Measurements from ENCODE around the gene ABI3BP. TPM values are rescaled to one million over a fixed set of nuclear protein-coding genes. Genes with fewer than 3 reads are reported as not detected.

ABI3BP gene
- total and polyA plus RNA-seq, 2 donors = 103 to 126 TPM

- DNase-seq (ENCODE audit: extremely low spot score) = no peak
- no peaks in the 10 kb centered on the region for H3K4me1 ChIP-seq (ENCODE audit: insufficient read depth)
- H3K4me3 ChIP-seq (ENCODE audit: low read depth, low read length) = no peak overlapping the region
- WGBS = 77% methylated on average over 2 of the region's 2 CpGs
- no peaks in the 10 kb centered on the region for H3K36me3 ChIP-seq (ENCODE audit: insufficient read depth)
- no peak overlapping the region for H3K27ac ChIP-seq (ENCODE audit: low read depth)
These were observed 142.5 kb downstream of the ABI3BP start for GRCh38 chr3:100850701-100851100.

GRCh38 chr3:100850156-100850555 is 143.1 kb downstream of the ABI3BP start:
- 83% methylated on average over 3 of the region's 3 CpGs for WGBS

GRCh38 chr3:100844063-100844936 is 148.9 kb downstream of the ABI3BP start:
- H3K36me3 ChIP-seq (ENCODE audit: insufficient read depth) = no peaks in the 10 kb centered on the region
- whole genome bisulfite sequencing = 77% methylated on average over 8 of the region's 8 CpGs
- H3K4me3 ChIP-seq (ENCODE audit: low read depth, low read length) = no peak overlapping the region
- H3K27ac ChIP-seq (ENCODE audit: low read depth) = no peak overlapping the region
- no peak for DNase-seq (ENCODE audit: extremely low spot score)
- H3K4me1 ChIP-seq (ENCODE audit: insufficient read depth) = no peaks in the 10 kb centered on the region

More at GRCh38 chr3:100850156-100850555, 143.1 kb downstream of the ABI3BP start:
- no peaks in the 10 kb centered on the region for H3K36me3 ChIP-seq (ENCODE audit: insufficient read depth)
- DNase-seq (ENCODE audit: extremely low spot score) = no peak
- no peak overlapping the region for H3K27ac ChIP-seq (ENCODE audit: low read depth)
- H3K4me1 ChIP-seq (ENCODE audit: insufficient read depth) = no peaks in the 10 kb centered on the region
- H3K4me3 ChIP-seq (ENCODE audit: low read depth, low read length) = no peak overlapping the region

GRCh38 chr3:100838157-100838556 is 155.1 kb downstream of the ABI3BP start:
- Histone ChIP-seq H3K4me3 (ENCODE audit: low read depth, low read length) (no peak overlapping the region), H3K4me1 (ENCODE audit: insufficient read depth) (no peaks in the 10 kb centered on the region), H3K27ac (ENCODE audit: low read depth) (no peak overlapping the region), H3K36me3 (ENCODE audit: insufficient read depth) (no peaks in the 10 kb centered on the region)
- no peak for DNase-seq (ENCODE audit: extremely low spot score)
- 84% methylated on average over 2 of the region's 2 CpGs for WGBS

GRCh38 chr3:100836661-100837060 is 156.6 kb downstream of the ABI3BP start:
- H3K27ac ChIP-seq (ENCODE audit: low read depth) = no peak overlapping the region
- no peaks in the 10 kb centered on the region for H3K36me3 ChIP-seq (ENCODE audit: insufficient read depth)
- no peak for DNase-seq (ENCODE audit: extremely low spot score)
- whole genome bisulfite sequencing = 97% methylated on average over 1 of the region's 1 CpG
- H3K4me3 ChIP-seq (ENCODE audit: low read depth, low read length) = no peak overlapping the region
- H3K4me1 ChIP-seq (ENCODE audit: insufficient read depth) = no peaks in the 10 kb centered on the region

GRCh38 chr3:100834332-100834731 is 158.9 kb downstream of the ABI3BP start:
- no peak for DNase-seq (ENCODE audit: extremely low spot score)
- H3K27ac ChIP-seq (ENCODE audit: low read depth) = no peak overlapping the region
- no peaks in the 10 kb centered on the region for H3K4me1 ChIP-seq (ENCODE audit: insufficient read depth)
- H3K4me3 ChIP-seq (ENCODE audit: low read depth, low read length) = no peak overlapping the region
- WGBS = 94% methylated on average over 5 of the region's 5 CpGs
- no peaks in the 10 kb centered on the region for H3K36me3 ChIP-seq (ENCODE audit: insufficient read depth)

GRCh38 chr3:100833483-100833882 is 159.7 kb downstream of the ABI3BP start:
- H3K27ac ChIP-seq (ENCODE audit: low read depth) = no peak overlapping the region
- 82% methylated on average over 3 of the region's 3 CpGs for WGBS
- no peaks in the 10 kb centered on the region for H3K4me1 ChIP-seq (ENCODE audit: insufficient read depth)
- H3K36me3 ChIP-seq (ENCODE audit: insufficient read depth) = no peaks in the 10 kb centered on the region
- H3K4me3 ChIP-seq (ENCODE audit: low read depth, low read length) = no peak overlapping the region
- DNase-seq (ENCODE audit: extremely low spot score) = no peak

- WGBS = 42% methylated on average over 2 of the region's 2 CpGs
- H3K27ac ChIP-seq (ENCODE audit: low read depth) = no peak overlapping the region
These were observed 161.6 kb downstream of the ABI3BP start for GRCh38 chr3:100831629-100832028.

GRCh38 chr3:100830931-100831330 is 162.3 kb downstream of the ABI3BP start:
- Histone ChIP-seq H3K4me1 (ENCODE audit: insufficient read depth) (no peaks in the 10 kb centered on the region), H3K4me3 (ENCODE audit: low read depth, low read length) (no peak overlapping the region), H3K27ac (ENCODE audit: low read depth) (no peak overlapping the region), H3K36me3 (ENCODE audit: insufficient read depth) (no peaks in the 10 kb centered on the region)
- no peak for DNase-seq (ENCODE audit: extremely low spot score)

More at GRCh38 chr3:100831629-100832028, 161.6 kb downstream of the ABI3BP start:
- no peak overlapping the region for H3K4me3 ChIP-seq (ENCODE audit: low read depth, low read length)
- no peak for DNase-seq (ENCODE audit: extremely low spot score)
- no peaks in the 10 kb centered on the region for H3K36me3 ChIP-seq (ENCODE audit: insufficient read depth)
- no peaks in the 10 kb centered on the region for H3K4me1 ChIP-seq (ENCODE audit: insufficient read depth)

GRCh38 chr3:100825574-100825973 is 167.6 kb downstream of the ABI3BP start:
- Histone ChIP-seq H3K36me3 (ENCODE audit: insufficient read depth) (no peaks in the 10 kb centered on the region), H3K4me1 (ENCODE audit: insufficient read depth) (no peaks in the 10 kb centered on the region), H3K4me3 (ENCODE audit: low read depth, low read length) (no peak overlapping the region), H3K27ac (ENCODE audit: low read depth) (no peak overlapping the region)
- WGBS = 56% methylated on average over 3 of the region's 3 CpGs
- DNase-seq (ENCODE audit: extremely low spot score) = no peak

GRCh38 chr3:100815583-100815982 is 177.6 kb downstream of the ABI3BP start:
- H3K4me1 ChIP-seq (ENCODE audit: insufficient read depth) = no peaks in the 10 kb centered on the region
- no peaks in the 10 kb centered on the region for H3K36me3 ChIP-seq (ENCODE audit: insufficient read depth)
- no peak overlapping the region for H3K27ac ChIP-seq (ENCODE audit: low read depth)
- no peak overlapping the region for H3K4me3 ChIP-seq (ENCODE audit: low read depth, low read length)
- DNase-seq (ENCODE audit: extremely low spot score) = no peak
- WGBS = 80% methylated on average over 3 of the region's 3 CpGs

GRCh38 chr3:100813828-100814227 is 179.4 kb downstream of the ABI3BP start:
- no peaks in the 10 kb centered on the region for H3K36me3 ChIP-seq (ENCODE audit: insufficient read depth)
- no peak overlapping the region for H3K4me3 ChIP-seq (ENCODE audit: low read depth, low read length)
- 88% methylated on average over 2 of the region's 2 CpGs for WGBS
- no peak overlapping the region for H3K27ac ChIP-seq (ENCODE audit: low read depth)
- H3K4me1 ChIP-seq (ENCODE audit: insufficient read depth) = no peaks in the 10 kb centered on the region
- DNase-seq (ENCODE audit: extremely low spot score) = no peak

GRCh38 chr3:100811779-100812507 is 181.3 kb downstream of the ABI3BP start:
- 90% methylated on average over 6 of the region's 6 CpGs for whole genome bisulfite sequencing
- Histone ChIP-seq H3K27ac (ENCODE audit: low read depth) (no peak overlapping the region), H3K4me3 (ENCODE audit: low read depth, low read length) (no peak overlapping the region), H3K36me3 (ENCODE audit: insufficient read depth) (no peaks in the 10 kb centered on the region), H3K4me1 (ENCODE audit: insufficient read depth) (no peaks in the 10 kb centered on the region)
- no peak for DNase-seq (ENCODE audit: extremely low spot score)

- Histone ChIP-seq H3K4me3 (ENCODE audit: low read depth, low read length) (no peak overlapping the region), H3K4me1 (ENCODE audit: insufficient read depth) (no peaks in the 10 kb centered on the region), H3K27ac (ENCODE audit: low read depth) (no peak overlapping the region), H3K36me3 (ENCODE audit: insufficient read depth) (no peaks in the 10 kb centered on the region)
- no peak for DNase-seq (ENCODE audit: extremely low spot score)
- WGBS = 92% methylated on average over 1 of the region's 1 CpG
These were observed 182.6 kb downstream of the ABI3BP start for GRCh38 chr3:100810671-100811070.
